Stimulated activated CD4-positive, alpha-beta T cell treated with anti-CD3 and anti-CD28 coated beads, Interleukin-2, amount 100 ng/mL, for 4 hours (primary cell): ENCODE data around the gene CALR.
A peak's percentile ranks its signal among the peaks of the same experiment; 100 is the strongest.
"Not testable (repeated sequence)": the region's sequence is repeated elsewhere in the genome, so short reads cannot be mapped to it uniquely, and the experiment has no call there.

Source experiments
- DNase-seq: peaks from one replicate; pipeline ENCODE4 v3.0.0-alpha.2; 2020; ENCODE audit warnings: low read depth

Gene CALR

DNA sequence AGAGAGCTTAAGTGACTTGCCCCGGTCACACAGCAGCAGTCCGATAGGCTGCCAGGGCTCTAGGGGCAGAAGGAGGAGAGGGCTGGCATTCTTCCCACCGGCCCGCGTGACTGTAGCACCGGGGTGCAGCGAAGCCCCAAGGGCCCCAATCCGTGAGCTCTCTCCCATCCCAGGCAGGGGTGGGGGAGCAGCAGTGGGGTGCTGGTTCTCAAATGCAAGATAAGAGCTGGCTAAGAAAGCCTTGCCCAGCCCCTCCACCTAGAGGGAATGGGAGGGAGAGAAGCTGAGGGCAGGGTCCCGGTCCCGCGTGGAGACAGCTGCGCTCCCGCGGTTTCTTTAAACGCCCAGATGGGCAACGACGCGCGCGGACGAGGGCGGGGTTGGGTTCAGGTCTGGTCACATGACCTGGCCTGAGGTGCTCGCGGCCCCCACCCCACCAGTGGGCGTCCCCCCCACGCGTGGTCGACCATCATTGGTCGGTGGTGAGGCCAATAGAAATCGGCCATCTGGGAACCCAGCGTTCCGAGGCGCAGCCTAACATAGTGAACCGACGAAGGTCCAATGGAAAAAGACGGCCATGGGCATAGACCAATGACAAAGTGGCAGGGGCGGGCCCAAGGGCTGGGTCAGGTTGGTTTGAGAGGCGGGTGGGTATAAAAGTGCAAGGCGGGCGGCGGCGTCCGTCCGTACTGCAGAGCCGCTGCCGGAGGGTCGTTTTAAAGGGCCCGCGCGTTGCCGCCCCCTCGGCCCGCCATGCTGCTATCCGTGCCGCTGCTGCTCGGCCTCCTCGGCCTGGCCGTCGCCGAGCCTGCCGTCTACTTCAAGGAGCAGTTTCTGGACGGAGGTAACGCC is at the start of gene CALR:
CALR (plus strand) TSS at position 683 of the 852 bp plus-strand sequence; CDS start at position 754, 71 bp downstream.
- peak; percentile 99 for DNase-seq

DNA sequence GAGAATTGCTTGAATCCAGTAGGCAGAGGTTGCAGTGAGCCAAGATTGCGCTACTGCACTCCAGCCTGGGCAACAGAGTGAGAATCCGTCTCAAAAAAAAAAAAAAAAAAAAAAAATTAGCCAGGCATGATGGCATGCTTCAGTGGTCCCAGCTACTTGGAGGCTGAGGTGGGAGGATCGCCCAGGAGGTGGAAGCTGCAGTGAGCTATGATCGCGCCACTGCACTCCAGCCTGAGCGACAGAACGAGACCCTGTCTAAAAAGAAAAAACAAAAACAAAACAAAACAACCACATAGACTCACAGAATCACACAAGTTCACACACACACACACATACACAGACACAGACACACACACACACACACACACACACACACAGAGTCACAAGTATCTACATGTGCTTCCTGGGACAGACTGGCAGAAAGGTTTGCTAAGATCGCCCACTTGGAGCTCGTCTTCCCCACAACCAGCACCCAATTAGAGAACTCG is 48.1 kb upstream of the CALR start:
- not testable (repeated sequence) for DNase-seq

DNA sequence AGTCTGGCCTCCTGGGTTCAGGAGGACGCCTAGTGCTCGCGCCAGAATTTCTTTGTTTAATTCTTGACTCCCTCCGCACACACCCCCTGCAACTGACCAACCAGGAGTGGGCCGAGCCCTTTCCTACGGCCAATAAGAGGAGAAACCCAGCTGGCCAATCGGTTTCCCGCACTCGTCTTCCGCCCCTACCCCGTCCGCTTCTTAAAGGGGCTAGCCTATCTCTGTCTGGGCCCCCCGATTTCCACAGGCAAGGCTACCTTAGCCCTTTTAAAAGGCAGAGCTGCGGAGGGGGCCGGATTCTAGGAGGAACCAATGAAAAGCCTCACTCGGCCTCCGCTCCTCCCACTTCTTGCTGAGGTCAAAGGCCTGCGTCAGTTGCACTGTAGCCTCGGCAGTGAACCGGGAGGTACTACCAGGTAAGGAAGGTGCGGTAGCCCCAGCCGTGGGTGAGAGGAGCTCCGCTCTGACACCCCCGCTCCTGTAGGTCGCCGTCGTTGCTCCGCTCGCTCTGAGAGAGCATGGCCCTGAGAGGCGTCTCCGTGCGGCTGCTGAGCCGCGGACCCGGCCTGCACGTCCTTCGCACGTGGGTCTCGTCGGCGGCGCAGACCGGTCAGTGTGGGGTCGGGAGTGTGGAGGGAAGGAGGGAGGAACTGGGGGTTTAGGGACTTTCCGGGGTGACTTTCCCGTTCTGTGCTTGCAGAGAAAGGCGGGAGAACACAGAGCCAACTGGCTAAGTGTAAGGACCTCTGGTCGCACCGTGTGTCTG is 47.4 kb upstream of the CALR start, which contains the start of gene GCDH:
GCDH (plus strand) TSS at position 374 of the 766 bp plus-strand sequence; CDS start at position 519, 145 bp downstream.
- DNase-seq: peak; percentile 94

DNA sequence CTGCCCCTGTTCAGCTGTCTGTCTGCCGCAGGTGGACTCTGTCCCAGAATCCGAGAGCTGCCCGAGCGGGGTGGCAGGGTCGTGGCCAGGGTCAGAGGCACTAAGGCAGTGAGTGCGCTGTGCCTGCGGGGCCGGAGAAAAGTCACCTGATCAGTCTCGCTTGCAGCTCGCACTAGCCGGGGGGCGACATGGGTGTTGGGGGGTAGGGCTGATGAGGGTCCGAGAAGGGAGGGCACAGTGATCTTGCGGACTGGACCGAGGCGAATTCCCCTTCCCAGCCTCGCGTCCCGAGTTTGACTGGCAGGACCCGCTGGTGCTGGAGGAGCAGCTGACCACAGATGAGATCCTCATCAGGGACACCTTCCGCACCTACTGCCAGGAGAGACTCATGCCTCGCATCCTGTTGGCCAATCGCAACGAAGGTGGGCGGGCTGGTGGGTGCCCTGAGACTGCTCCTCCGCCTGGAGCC is 46.8 kb upstream of the CALR start:
- no peak for DNase-seq

DNA sequence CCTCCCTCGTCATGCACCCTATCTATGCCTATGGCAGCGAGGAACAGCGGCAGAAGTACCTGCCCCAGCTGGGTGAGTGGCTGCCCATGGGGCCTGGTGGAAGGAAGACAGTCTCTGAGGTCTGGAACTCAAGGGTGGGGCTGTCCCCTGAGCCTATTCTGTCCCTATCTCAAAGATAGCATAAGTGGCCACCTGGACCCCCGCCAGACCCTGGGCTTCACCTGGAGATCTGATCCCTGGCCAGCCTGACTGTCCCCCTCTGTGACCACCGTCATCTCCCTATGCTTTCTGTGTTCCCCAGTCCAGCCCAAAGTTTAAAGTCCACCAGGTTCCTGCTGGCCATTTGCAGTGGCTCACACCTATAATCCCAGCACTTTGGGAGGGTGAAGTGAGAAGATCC is 44.8 kb upstream of the CALR start:
- no peak for DNase-seq

DNA sequence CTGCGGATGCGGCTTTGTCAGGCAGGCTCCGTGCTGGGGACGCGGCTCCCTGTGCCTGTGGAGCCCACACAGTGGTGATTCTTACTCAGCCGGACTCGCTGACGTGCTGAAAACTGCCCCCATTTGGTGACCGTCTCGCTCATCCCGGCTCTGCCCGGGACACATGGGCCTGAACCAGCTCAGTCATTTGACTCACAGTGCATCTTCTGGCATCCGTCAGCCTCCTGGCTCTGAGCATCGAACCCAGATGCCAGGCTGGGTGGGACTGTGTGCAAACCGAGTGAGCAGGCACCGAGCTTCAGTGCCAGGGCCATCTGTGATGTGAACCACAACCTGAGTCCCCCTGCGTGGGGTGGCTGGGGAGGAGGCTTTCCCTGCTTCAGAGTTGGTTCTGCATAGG is 41.9 kb upstream of the CALR start:
- no peak for DNase-seq

DNA sequence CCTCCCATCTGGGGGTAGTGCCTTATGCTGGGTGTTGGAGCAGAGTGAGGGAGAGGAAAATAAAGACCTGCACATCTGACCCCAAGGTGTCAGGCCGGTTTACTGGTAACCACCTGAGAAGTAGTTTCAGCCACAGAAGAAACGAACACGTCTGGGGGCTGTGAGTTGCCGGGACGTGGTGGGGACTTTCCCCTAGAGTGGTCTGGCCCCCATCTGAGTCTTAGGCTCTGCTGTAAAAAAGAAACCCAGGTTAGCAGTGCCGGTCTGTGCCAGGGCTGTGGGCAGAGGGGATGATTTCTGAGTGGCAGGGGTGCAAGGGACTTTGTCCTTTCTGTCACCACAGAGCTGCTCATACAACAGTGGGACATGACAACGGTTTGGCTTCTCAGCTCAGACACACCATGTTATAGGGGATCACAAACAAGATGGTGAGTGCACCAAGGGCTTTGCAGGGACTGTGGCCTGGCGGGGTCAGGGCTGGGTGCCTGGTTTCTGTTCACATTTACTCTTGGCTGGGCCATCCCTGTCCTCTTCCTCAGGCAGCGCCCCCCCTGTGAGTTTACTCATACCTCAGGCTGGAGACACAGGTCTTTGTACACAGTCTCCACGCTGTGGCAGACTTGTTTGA is 38.4 kb upstream of the CALR start:
- no peak for DNase-seq

DNA sequence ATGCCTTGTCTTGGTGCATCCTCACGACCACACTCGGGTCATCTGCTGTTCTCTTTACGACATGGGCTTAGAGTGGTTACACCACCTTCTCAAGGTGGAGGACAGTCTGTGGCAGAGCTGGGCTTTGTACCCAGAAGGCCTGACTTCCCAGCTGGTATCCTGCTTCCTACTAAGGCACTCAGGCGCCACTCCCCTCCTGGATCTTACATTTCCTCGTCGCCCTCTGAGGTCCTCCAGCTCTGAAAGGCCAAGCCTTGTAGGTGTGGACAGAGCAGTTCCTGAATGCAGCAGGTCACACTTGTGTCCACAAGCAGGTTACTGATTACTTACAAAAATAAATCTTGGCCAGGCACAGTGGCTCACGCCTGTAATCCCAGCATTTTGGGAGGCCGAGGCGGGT is 31.2 kb upstream of the CALR start:
- no peak for DNase-seq

DNA sequence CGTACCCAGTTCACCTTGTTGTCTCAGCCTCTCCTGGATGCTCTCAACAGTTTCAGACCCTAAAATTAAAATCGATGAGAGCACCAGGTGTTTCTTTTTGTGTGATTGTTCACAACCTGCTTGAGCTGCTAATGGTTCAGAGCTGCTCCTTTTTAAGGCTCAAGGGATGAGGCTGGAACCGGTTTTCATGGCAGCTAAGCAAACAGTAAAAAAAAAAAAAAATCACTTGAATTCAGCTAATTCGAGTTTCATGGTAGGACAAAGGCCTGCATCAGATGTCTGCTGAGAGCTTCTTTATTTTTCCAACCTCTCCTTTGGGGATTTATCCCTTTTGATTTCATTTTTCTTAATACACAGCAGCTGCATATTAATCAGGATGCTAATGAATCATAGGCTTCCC is 25.8 kb upstream of the CALR start:
- DNase-seq: no peak

DNA sequence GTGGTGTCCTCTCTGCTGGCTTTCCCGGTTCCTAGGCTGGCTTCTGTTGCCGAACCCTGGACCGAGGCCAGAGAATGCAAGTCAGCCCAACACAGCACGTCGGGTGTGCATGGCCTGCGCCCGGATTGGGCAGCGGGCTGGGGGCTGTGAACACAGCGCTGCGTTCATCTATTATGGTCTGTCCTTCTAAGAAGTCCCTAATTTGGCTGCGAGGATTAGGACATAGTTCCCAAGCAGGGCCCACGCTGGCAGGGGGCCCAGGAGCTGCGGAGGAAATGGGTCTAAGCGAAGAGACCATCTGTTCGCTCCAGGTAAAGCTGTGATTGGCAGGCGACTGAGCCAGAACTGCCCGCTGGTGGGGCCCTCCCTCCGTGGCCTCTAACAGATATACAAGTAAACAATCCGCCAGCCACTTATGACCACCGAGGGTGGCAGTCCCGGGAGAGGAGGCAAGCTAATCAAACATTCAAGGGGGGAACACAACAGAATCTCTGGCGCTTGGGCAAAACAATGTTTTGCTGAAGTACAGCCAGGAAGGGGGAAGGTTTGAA is 25.3 kb upstream of the CALR start:
- no peak for DNase-seq

DNA sequence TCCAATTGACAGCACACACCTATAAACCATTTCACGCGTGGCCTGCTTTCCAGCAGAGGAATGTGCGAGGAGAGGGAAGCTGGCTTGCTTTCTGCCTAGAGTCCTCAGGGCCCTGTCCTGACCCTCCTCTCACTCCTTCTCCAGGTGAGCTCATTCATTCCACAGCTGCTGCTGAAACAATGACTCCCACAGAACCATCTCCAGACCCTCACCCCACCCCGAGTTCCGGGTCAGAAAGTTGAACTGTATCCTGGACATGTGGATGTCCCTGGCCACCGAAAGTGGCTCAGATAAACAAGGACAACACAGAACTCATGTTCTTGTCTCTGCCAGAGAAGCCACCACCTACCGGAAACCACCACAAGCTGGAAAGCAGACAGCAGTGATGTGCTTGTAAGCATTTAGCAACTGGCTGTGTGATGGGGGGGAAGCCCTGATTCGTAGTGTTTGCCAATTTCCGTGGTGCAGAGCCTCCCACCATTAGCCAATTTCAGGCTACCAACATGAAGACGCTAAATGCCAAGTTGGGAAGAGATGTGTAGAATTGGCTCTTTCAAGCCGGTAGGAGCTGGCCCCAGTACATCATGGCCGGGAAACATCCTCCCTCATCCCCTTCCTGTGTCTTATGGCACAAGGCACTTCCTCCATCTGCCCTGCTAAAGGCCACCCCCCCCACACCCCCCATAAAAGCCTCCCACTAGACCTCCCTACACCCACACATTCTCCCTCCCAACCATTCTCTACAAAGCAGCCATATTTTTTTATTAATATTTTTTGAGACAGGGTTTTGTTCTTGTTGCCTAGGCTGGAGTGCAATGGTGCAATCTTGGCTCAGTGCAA is 24.3 kb upstream of the CALR start:
- no peak for DNase-seq

DNA sequence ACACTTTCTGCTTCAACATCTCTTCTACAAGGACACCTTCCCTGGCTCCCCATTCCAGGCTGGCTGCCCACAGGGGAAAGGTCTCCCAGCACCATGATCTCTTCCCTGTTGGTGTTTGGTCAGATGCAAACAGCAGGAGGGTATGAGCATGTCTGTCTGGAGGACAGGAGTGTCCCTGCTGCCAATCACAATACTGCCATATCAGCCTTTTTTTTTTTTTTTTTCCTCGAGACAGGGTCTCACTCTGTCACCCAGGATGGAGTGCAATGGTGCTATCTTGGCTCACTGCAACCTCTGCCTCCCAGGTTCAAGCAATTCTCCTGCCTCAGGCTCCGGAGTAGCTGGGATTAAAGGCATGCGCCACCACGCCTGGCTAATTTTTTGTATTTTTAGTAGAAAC is 22.5 kb upstream of the CALR start:
- not testable (repeated sequence) for DNase-seq

DNA sequence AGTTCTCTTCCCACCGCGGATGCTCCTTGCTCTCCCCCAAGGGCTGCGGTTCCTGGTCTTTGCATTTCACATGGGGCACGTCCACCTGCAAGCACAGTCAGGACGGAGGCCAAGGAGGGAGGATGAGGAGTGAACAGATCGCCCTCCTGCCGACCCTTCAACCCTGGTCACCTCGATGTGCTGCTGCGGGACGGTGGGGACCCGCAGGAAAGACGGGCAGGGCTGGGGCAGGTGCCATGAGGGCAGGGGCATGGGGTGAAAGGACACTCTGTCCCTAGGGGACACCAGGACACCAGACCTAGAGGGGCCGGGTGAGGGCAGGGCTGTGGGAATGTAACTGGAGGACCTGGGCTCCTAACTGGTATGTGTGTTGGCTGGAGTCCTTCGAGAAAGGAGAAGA is 20.2 kb upstream of the CALR start:
- DNase-seq: no peak

DNA sequence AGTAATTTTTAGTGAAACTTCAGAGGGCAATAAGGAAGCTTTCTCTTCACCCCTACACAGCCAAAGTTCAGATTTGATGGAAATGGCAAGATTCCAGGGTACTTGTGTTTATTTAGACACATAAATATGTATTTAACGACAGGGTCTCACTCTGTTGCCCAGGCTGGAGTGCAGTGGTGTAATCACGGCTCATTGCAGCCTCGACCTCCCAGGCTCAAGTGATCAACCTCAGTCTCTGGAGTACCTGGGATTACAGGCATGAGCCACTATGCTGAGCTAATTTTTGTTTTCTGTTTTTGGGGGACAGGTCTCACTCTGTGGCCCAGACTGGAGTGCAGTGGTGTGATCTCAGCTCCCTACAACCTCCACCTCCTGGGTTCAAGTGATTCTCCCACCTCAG is 17.4 kb upstream of the CALR start:
- no peak for DNase-seq

DNA sequence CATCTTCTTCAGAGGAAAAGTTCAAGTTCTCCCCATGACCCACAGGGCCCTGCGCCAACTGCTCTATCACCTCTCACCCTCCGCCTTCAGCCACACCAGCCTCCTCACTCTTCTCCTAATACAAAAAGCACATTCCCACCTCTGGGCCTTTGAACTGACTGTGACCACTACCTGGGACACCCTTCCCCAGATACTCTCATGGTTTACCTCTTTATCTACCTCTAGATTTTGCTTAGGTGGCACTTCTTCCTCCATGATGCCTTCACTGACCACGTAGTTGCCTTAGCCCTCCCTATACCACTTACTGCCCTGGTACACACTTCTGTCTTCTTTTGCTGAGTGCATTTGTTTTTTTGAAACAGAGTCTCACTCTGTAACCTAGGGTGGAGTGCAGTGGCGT is 15.4 kb upstream of the CALR start:
- DNase-seq: no peak

DNA sequence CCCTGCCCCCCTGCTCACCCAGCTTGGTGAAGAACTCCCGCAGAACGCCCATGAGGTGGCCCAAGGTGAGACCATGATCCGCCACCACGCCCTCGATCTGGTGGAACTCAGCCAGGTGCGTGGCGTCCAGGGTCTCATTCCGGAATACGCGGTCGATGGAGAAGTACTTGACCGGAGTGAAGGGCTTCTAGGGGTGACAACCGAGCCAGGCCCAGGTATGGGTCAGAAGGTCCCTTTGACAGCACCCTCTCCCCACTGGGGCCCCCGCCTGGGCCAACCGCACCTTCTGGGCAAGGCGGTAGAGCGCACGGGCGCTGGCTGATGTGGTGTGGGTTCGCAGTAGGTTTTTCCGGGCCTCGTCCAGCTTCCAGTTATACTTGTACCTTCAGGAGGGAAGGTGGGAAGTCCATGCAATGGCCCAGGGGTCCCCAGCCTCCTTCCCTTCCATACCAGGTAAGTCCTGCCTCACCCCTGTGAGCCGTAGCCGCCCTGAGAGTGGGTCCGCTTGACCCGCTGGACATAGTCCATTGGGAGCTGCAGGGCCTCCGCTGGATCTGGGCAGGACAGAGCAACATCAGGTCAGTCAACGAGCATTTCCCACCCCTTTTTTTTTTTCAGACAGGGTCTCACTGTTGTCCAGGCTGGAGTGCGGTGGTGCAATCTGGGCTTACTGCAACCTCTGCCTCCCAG is 13.6 kb upstream of the CALR start:
- DNase-seq: no peak

DNA sequence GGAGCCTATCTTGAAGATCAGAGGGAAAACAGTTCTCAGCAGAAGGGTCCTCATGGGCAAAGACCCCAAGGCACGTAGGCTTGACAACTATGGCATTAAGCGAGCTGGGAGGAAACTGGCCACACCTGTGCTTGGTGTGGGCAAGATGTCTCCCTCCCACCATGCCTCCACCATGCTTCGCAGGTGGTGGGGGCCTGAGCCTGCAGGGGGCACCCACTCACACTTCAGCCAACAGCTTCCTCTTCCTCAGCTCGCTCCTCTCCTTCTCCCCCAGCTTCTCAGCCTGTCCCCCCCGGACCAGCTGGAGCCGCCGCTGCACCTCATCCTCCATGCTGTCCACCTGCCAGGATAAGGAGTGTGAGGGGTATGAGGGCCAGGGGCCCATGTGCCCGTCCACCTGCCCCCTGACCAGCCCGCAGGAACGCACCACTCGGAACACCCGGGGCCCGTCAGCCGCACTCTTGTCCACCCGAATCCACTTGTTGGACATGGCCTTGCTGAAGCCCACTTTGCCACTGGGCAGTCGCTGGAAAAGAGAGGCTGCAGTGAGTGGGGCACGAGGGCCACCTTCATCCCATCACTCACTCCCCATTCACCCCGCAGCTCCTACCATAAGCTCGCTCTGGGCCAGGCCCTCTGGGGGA is 8.3 kb upstream of the CALR start:
- DNase-seq: no peak

DNA sequence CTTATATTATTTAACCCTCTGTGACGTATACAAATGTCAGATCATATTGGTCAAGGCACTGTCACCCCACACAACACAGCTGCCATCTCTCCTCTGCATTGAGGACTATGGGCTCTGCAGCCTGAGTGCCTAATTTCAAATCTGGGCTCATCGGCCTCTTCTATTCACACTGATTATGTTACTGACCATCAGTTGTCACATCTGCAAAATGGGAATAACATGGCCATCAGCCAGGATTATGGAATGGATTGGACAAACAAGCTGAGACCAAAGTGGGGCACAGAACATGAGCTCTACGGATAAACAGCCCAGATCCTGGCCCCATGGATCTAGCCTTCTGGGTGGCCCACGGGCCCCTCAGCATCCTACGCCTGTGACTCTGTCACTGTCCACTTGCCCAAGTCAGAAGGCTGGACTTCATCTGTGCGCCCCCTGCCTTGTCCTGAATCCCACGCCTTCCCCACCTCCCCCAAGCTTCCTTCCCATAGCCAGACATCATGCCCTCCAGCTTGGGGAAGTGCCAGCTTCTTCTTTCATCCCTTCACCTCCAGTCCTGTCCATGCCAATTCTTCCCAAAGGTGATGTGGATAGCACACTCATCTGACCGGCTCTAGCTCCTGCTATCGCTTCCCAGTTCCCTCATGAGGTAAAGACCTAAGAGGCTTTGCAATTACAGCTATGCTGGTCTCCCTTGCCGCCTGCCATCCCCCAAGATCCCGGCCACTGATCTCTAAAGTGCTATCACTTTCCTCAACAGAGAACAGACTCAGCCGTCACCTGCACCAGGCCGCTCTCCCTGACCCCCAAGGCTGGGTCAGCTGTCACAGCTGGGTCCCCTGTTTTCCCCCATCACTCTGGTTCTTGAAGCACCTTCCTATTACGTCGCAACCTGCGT is 5.8 kb upstream of the CALR start:
- DNase-seq: no peak
